Skeletal muscle cell (primary cell): ENCODE results near the gene LARP6.
A peak's percentile ranks its signal among the peaks of the same experiment; 100 is the strongest.
"Not testable (repeated sequence)": the region's sequence is repeated elsewhere in the genome, so short reads cannot be mapped to it uniquely, and the experiment has no call there.

Source experiments
- DNase-seq: peaks from one replicate; pipeline ENCODE4 v3.0.0-alpha.2; 2010; ENCODE audit warnings: low read depth
- H3K4me3 ChIP-seq: 2 replicates; pipeline ENCODE4 v1.5.1; 2011; ENCODE audit warnings: low read depth, mild to moderate bottlenecking, control low read depth, low read length, moderate library complexity

The LARP6 gene

DNA sequence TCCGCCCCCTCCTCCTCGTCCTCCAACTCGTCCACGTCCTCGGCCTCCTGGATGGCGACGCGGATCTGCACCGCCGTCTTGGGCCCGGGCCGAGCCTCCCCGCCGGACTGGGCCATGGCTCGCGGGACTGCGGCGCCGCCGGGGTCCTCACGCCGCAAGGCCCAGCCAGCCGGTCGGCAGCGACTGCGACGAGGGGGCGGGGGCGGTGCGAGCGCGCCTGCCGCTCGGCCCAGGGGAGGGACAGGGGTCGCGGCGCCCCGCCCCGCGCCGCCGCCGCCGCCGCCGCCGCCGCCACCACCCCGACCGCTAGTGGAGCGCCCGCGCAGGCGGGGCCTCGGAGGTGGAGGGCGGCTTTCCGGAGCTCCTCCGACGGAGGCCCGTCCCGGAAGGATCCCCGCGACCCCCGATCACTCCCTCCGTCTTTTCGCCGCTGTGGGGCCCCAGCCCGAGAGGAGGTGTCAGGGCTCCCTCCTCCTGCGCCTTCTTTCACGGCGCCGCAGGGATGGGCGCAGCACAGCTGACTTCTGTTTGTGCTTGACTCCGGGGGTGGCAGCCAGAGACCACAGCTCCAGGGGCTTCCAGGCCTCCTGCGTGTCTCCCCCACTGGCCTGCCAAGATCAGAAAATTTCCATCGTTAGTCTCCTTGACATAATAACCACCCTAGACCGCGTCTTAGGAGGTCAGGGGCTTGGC, at the start of gene LARP6:
Gene LARP6, minus strand, starts transcription at position 185 of the 693 bp plus-strand sequence. Its CDS starts 69 bp downstream, at position 116.
- peak within 1 kb of the TSS; percentile 52 for H3K4me3 ChIP-seq
- DNase-seq, result no peak

- no peak overlapping the region for H3K4me3 ChIP-seq
- DNase-seq, result peak; percentile 73
Observed at GRCh38 chr15:70902107-70902506, 48.1 kb upstream of the LARP6 start.

DNA sequence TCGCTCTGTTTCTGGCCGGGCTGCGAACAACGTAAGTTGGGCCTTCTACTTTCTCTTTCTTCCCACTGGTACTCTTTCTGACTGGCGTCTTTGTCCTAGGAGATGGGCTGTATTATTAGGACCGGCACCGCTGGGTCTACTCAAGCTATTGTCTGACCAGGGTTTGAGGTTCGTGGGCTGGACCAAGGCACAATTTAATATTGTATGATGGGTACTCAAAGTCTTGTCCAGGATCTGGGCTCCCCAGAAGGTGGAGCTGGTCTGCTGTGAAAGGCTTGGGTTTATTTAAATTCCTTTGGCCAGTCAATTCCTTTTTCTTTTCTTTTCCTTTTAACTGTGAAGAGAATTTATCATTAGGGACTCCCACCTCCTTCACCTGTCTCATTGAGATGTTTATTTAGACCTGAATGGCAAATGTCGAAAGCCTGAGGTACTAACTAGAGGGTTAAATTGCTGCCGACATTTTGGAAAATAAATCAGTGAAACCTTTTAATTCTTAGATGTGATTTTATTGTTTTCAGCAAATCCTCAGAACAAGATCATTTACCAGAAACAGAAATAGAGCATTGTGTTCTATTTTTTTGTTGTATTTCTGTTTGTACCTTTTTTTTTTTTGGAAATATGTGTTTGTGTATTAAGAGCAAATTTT, 39.1 kb upstream of the LARP6 start:
- peak overlapping the region; percentile 56 for H3K4me3 ChIP-seq
- DNase-seq, result no peak

DNA sequence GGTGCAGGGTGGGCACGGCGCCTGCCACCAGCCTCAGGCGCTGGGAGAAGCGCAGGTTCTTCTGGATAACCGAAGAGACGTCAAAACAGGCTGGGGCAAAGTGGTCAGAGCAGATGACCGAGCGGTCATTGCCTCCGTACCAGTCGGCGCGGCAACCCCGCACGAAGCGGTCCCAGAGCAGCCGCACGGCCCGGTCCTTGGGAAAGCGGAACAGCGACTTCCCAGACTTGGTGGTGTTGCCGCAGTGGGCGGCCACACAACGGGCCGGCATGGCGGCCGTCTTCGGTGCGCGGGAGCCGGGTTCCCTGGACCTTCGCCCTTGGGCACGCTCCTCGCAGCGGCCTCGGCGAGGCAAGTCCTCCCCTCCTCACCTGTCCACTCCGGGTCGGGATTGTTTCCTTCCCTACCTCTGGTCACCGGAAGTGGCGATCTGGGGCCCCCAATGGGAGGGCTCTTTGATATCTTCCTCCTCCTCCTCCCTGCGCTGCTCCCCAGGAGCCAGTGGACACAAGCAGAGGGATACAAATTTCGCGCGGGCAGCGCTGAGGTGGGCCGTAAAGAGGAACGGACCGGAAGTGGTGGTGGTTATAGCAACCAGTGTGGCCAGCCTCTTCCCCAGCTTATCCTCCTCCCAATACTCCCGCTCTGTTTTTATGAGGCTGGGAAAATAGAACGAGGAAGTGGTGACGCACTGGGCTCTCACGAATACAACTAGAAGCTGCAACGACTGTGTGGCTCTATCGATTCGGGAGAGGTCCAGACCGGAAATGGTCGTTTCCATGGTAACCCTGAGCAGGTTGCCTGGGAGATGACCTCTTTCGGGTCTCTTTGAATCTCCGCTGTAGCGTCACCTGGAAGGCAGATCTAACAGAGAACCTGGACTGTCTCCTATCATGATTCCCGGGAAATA, 38.3 kb upstream of the LARP6 start, which contains the start of the genes LRRC49 and THAP10:
Gene LRRC49, plus strand, starts transcription at position 825 of the 910 bp plus-strand sequence. Its CDS starts 69 bp downstream, at position 894.
Gene THAP10, minus strand, starts transcription at position 432 of the 910 bp plus-strand sequence. Its CDS starts 161 bp downstream, at position 271.
- H3K4me3 ChIP-seq, result peak within 1 kb of the TSS; percentile 56

DNA sequence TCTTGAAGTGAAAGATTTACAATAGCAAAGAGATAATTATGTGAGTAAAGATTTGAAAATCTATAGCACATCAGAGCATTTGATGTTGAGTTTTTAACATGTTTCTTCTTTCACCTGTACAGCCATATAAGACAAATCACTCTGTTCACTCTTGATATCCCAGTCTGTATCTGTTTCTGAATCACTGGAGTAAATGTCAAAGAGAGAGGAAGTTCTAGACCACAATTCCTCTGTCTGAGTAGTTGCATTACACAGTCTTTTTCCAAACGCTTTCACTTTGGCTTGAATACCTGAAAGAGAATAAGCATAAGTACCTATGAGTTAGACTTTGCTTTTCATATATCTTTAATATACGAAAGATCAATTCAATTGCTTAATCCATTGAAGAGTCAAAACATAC, 28.4 kb upstream of the LARP6 start:
- DNase-seq, result no peak
- no peak overlapping the region for H3K4me3 ChIP-seq

More for the DNA sequence above, 38.3 kb upstream of the LARP6 start, which contains the start of the genes LRRC49 and THAP10:
- peak; percentile 88 for DNase-seq

DNA sequence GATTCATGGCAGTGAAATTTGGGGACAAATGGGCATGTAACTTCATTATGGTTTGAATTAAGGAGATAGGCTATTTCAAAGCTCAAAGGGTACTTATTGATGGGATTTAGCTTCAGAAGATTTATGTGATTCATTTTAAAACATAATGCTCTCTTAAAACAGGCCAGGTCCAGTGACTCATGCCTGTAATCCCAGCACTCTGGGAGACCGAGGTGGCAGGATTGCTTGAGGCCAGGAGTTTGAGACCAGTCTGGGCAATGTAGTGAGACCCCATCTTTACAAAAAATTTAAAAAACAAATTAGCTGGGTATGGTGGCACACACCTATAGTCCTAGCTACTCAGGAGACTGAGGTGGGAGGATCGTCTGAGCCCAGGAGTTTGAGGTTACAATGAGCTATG, 26.8 kb upstream of the LARP6 start:
- no peak for DNase-seq
- H3K4me3 ChIP-seq, result no peak overlapping the region

GRCh38 chr15:70879401-70879800, 25.4 kb upstream of the LARP6 start:
- H3K4me3 ChIP-seq, result no peak overlapping the region
- peak; percentile 79 for DNase-seq

GRCh38 chr15:70876683-70877082, 22.7 kb upstream of the LARP6 start:
- H3K4me3 ChIP-seq, result no peak overlapping the region
- DNase-seq, result no peak

- no peak overlapping the region for H3K4me3 ChIP-seq
- no peak for DNase-seq
Observed at GRCh38 chr15:70876011-70876410, 22.1 kb upstream of the LARP6 start.

GRCh38 chr15:70875001-70875782, 21.2 kb upstream of the LARP6 start:
- no peak for DNase-seq

GRCh38 chr15:70873232-70874054, 19.5 kb upstream of the LARP6 start:
- no peak overlapping the region for H3K4me3 ChIP-seq
- no peak for DNase-seq

More at GRCh38 chr15:70875001-70875782, 21.2 kb upstream of the LARP6 start:
- no peak overlapping the region for H3K4me3 ChIP-seq

- H3K4me3 ChIP-seq, result not testable (repeated sequence)
Observed at GRCh38 chr15:70871490-70871889, 17.5 kb upstream of the LARP6 start.

DNA sequence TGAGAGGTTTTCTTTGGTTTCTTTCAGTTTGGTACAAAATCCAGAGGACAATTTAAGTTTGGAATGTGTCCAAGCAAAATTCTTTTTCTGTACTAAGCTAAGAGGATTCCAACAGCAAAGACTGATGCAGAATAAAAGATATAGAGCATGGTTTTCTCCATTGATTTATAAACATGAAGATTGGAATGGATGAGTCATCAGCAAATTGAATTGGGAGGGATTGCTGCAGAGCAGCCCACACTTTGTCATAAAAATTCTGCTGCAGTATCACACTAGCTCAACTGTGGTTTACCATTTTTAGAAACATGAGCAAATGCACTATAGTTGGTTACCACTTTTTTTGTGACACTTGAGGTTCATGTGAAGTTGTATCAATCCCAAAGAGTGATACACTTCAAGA, 16.1 kb upstream of the LARP6 start:
- no peak overlapping the region for H3K4me3 ChIP-seq
- peak; percentile 83 for DNase-seq

More at GRCh38 chr15:70871490-70871889, 17.5 kb upstream of the LARP6 start:
- DNase-seq, result not testable (repeated sequence)

- DNase-seq, result no peak
- H3K4me3 ChIP-seq, result no peak overlapping the region
Observed at GRCh38 chr15:70869346-70869745, 15.4 kb upstream of the LARP6 start.

- peak; percentile 82 for DNase-seq
Observed at GRCh38 chr15:70867911-70868467, 14.0 kb upstream of the LARP6 start.

GRCh38 chr15:70866982-70867641, 13.2 kb upstream of the LARP6 start:
- DNase-seq, result no peak
- no peak overlapping the region for H3K4me3 ChIP-seq

More at GRCh38 chr15:70867911-70868467, 14.0 kb upstream of the LARP6 start:
- no peak overlapping the region for H3K4me3 ChIP-seq
